Endothelial cell of umbilical vein (primary cell): ENCODE measurements around the gene AKAP12. TPM values are rescaled to one million over a fixed set of nuclear protein-coding genes. Genes with fewer than 3 reads are reported as not detected.

ENCODE experiments used
- BruUV-seq: library from RNA; stranded (reverse); fragments of 400-500 nt; replicated peaks from 2 replicates; lab custom pipeline; 2021; lab: Mats Ljungman, UMichigan
- CTCF ChIA-PET: fragments of 300-600, 350-600 bp; sonication (Branson Sonifier 250); formaldehyde crosslinking; loops from one replicate; lab custom pipeline; 2021; ENCODE audit warnings: antibody characterized with exemption, inconsistent platforms; lab: Charles Lee
- POLR2A ChIA-PET: fragments of 300-600, 350-600 bp; sonication (Branson Sonifier 250); formaldehyde crosslinking; loops from one replicate; lab custom pipeline; 2021; ENCODE audit warnings: antibody characterized with exemption, inconsistent platforms; lab: Charles Lee
- DNase-seq: peaks from one replicate; pipeline ENCODE4 v3.0.0-alpha.2; 2011; ENCODE audit warnings: low read depth, low spot score
- FAIRE-seq: peaks from 2 replicates; lab custom pipeline; 2011; peaks lifted over from hg19 to GRCh38; lab: Jason Lieb, UNC
- H2AFZ ChIP-seq: 2 replicates; pipeline ENCODE4 v1.6.0; 2012; ENCODE audit warnings: low read depth, low read length, control low read depth, inconsistent platforms
- H3K27ac ChIP-seq: 2 replicates; pipeline ENCODE4 v1.5.1; 2011; ENCODE audit warnings: low read depth, mild to moderate bottlenecking, control low read depth, low read length, moderate library complexity; ENCODE audit not compliant: insufficient read depth
- H3K27me3 ChIP-seq, 2 experiments: 2 replicates each; pipeline versions ENCODE4 v1.6.0 to v1.6.1; 2011; ENCODE audit warnings: low read length in 2 of 2, mixed read lengths in 1 of 2; ENCODE audit not compliant: control insufficient read depth in 2 of 2, insufficient read depth in 2 of 2
- H3K36me3 ChIP-seq, 2 experiments: 2 replicates in 1 of 2; 3 replicates in 1 of 2; pipeline ENCODE4 v1.5.1; 2011; ENCODE audit warnings: low read length in 2 of 2, mild to moderate bottlenecking in 1 of 2, moderate library complexity in 1 of 2; ENCODE audit not compliant: control insufficient read depth in 2 of 2, insufficient read depth in 2 of 2; ENCODE audit errors: extremely low read depth in 1 of 2
- H3K4me1 ChIP-seq: 3 replicates; pipeline ENCODE4 v1.5.1; 2011; ENCODE audit warnings: mild to moderate bottlenecking, low read length; ENCODE audit not compliant: control insufficient read depth, insufficient read depth; ENCODE audit errors: extremely low read depth
- H3K4me2 ChIP-seq: 2 replicates; pipeline ENCODE4 v1.6.1; 2011; ENCODE audit warnings: low read length, control low read depth, mixed read lengths; ENCODE audit not compliant: insufficient read depth
- H3K4me3 ChIP-seq, 3 experiments: fragments of 200-600 bp in 1 of 3; sonication (generic), shearing (Covaris generic) in 1 of 3; replicated peaks in 1 of 3; 2 replicates each; pipeline ENCODE4 v1.5.1; 2011 to 2016; ENCODE audit warnings: control low read depth in 3 of 3, low read length in 3 of 3, mild to moderate bottlenecking in 2 of 3, inconsistent platforms in 1 of 3, low read depth in 1 of 3, moderate library complexity in 1 of 3; ENCODE audit not compliant: insufficient read depth in 1 of 3
- H3K79me2 ChIP-seq: 2 replicates; pipeline ENCODE4 v1.6.0; 2012; ENCODE audit warnings: low read length, inconsistent platforms; ENCODE audit not compliant: control insufficient read depth, insufficient read depth
- H3K9ac ChIP-seq: replicated peaks from 2 replicates; pipeline ENCODE3; 2011; ENCODE audit warnings: low read length, control low read depth; ENCODE audit not compliant: insufficient read depth; ENCODE audit errors: extremely low read depth
- H3K9me1 ChIP-seq: replicated peaks from 3 replicates; pipeline ENCODE4 v1.6.0; 2011; ENCODE audit warnings: mild to moderate bottlenecking, low read length; ENCODE audit not compliant: control insufficient read depth, insufficient read depth; ENCODE audit errors: extremely low read depth
- H3K9me3 ChIP-seq: replicated peaks from 2 replicates; pipeline ENCODE4 v1.5.1; 2012; ENCODE audit warnings: low read length, inconsistent platforms; ENCODE audit not compliant: control insufficient read depth, insufficient read depth
- H4K20me1 ChIP-seq: replicated peaks from 2 replicates; pipeline ENCODE3; 2011; ENCODE audit warnings: mild to moderate bottlenecking, low read length; ENCODE audit not compliant: control insufficient read depth, insufficient read depth; ENCODE audit errors: extremely low read depth
- CTCF ChIP-seq, 2 donors: IDR thresholded peaks; 1 replicate in 1 of 2; 2 replicates in 1 of 2; pipeline ENCODE4 v1.5.1; 2011; ENCODE audit warnings: low read length in 2 of 2, mild to moderate bottlenecking in 2 of 2, moderate library complexity in 2 of 2, control low read depth in 1 of 2, inconsistent platforms in 1 of 2, low read depth in 1 of 2; ENCODE audit not compliant: insufficient read depth in 1 of 2; ENCODE audit errors: extremely low read depth in 1 of 2
- EZH2 ChIP-seq: IDR thresholded peaks from 2 replicates; pipeline ENCODE4 v1.6.1; 2012; ENCODE audit warnings: borderline replicate concordance, low read depth, mild to moderate bottlenecking, moderate library complexity, low read length, inconsistent platforms; ENCODE audit not compliant: severe bottlenecking
- FOS ChIP-seq: IDR thresholded peaks from 2 replicates; pipeline ENCODE4 v1.6.1; 2011; ENCODE audit warnings: mild to moderate bottlenecking, low read length, moderate library complexity, borderline replicate concordance; ENCODE audit not compliant: insufficient read depth
- GATA2 ChIP-seq: IDR thresholded peaks from 2 replicates; pipeline ENCODE4 v1.7.0; 2011; ENCODE audit warnings: low read depth, mild to moderate bottlenecking, moderate library complexity, mixed read lengths, low read length; ENCODE audit not compliant: insufficient read length, insufficient read depth
- JUN ChIP-seq: IDR thresholded peaks from 2 replicates; pipeline ENCODE4 v1.6.1; 2011; ENCODE audit warnings: borderline replicate concordance, low read depth; ENCODE audit not compliant: insufficient read length, insufficient read depth
- POLR2A ChIP-seq: IDR thresholded peaks from 2 replicates; pipeline ENCODE4 v1.6.1; 2012; ENCODE audit warnings: low read depth, mild to moderate bottlenecking, control low read depth, low read length
- dilution Hi-C: fragments of 300-500 bp; cut with MboI; formaldehyde crosslinking; loops from one replicate; pipeline ENCODE4 v1.15.0; 2019; ENCODE audit warnings: low sequenced_read_pairs; ENCODE audit not compliant: extremely low pct_ligation_motif_present
- intact Hi-C: fragments of 100-400 bp; cut with micrococcal nuclease; formaldehyde crosslinking; loops from one replicate; pipeline ENCODE4 v1.10.0; 2022
- polyA plus RNA-seq, 4 experiments: library from polyadenylated mRNA; depleted of rRNA in 3 of 4; stranded (reverse) in 3 of 4; unstranded in 1 of 4; fragments of >200 nt; gene quantifications; 2 replicates each; pipeline versions ENCODE4 v1.2.1 to v1.2.3, GENCODE V29; 2011 to 2012; ENCODE audit warnings: missing spikeins in 1 of 4
- total RNA-seq: library from RNA; stranded (reverse); gene quantifications from 2 replicates; pipeline ENCODE4 v1.2.3, GENCODE V29; 2021

The AKAP12 gene
- total and polyA plus RNA-seq, 2 donors (not counting 3 experiments of a cell fraction or from before 2014, with no cell fraction given): 46.9 to 340 TPM

DNA sequence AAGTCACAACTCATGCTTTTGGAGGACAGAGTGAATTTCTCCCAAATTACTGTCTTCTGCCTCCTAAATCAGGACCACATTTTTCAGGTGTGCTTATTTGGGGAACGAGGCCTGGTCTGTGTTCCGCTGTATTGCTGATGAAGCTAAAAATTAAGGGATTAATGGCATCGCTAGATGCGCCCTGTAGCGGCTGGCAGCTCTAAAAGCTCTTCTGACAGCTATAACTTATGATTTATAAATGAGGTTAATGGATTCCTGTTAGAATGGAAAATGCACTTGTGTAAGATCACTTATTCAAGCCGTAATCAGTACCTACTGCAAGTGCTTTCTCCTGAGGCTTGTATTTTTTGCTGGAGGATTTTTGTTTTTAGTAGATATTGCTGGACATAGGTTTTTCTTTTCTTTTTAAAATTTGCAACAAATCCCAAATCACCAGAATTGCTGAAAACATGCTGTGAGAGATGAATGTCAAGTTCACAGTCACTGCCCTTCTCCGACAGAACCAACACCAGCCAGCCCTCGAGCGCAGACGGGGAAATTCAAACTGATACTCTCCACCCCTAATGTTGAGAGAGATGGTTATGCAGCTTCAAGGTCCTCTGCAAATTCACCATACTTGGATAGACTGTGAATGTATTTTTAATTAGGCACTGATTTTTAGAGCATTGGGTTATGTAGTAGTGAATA, 49.1 kb downstream of the AKAP12 start:
- Histone ChIP-seq H3K9me1 (no peaks in the 10 kb centered on the region), H2AFZ (no peak overlapping the region), H3K4me2 (no peak overlapping the region), H3K9me3 (no peaks in the 10 kb centered on the region), H3K36me3 (no peaks in the 10 kb centered on the region), H3K27me3 (no peaks in the 10 kb centered on the region), H3K4me1 (peaks cover 27% of the 10 kb centered on the region), H3K27ac (no peak overlapping the region), H3K79me2 (peaks cover 72% of the 10 kb centered on the region), H4K20me1 (no peaks in the 10 kb centered on the region), H3K4me3 (no peak overlapping the region), H3K9ac (no peak overlapping the region)
- DNase-seq (no peak), FAIRE-seq (no peak)
- no TSS peak for BruUV-seq
- CTCF ChIA-PET: no interaction called here
- POLR2A ChIA-PET: no interaction called here
- intact Hi-C loops: no loop called here
- dilution Hi-C loops: no loop called here
- TF ChIP-seq POLR2A: no peak
- no peak for TF ChIP-seq CTCF (IDR thresholded peaks at IDR 0.05; ENCODE audit: extremely low read depth in 1 of 2, insufficient read depth in 1 of 2, low read depth in 1 of 2, low read length in 2 of 2)
- TF ChIP-seq EZH2: no peak
- no peak for TF ChIP-seq FOS
- no peak for TF ChIP-seq JUN
- TF ChIP-seq GATA2: no peak
